HEK293 (cell line): Measurements from ENCODE around the gene ALG10.
A peak's percentile ranks its signal among the peaks of the same experiment; 100 is the strongest.

ENCODE experiments used
- ZNF561 ChIP-seq: fragments of 450-650 bp; IDR thresholded peaks from 2 replicates; pipeline ENCODE4 v1.5.1; 2018; ENCODE audit warnings: missing biosample characterization, missing genetic modification characterization, borderline replicate concordance
- TF ChIP-seq, protein P1 (sequence below): fragments of 450-650 bp; formaldehyde crosslinking; IDR thresholded peaks from 2 replicates; pipeline ENCODE4 v1.5.1; 2016; ENCODE audit warnings: missing biosample characterization, missing genetic modification characterization

DNA sequence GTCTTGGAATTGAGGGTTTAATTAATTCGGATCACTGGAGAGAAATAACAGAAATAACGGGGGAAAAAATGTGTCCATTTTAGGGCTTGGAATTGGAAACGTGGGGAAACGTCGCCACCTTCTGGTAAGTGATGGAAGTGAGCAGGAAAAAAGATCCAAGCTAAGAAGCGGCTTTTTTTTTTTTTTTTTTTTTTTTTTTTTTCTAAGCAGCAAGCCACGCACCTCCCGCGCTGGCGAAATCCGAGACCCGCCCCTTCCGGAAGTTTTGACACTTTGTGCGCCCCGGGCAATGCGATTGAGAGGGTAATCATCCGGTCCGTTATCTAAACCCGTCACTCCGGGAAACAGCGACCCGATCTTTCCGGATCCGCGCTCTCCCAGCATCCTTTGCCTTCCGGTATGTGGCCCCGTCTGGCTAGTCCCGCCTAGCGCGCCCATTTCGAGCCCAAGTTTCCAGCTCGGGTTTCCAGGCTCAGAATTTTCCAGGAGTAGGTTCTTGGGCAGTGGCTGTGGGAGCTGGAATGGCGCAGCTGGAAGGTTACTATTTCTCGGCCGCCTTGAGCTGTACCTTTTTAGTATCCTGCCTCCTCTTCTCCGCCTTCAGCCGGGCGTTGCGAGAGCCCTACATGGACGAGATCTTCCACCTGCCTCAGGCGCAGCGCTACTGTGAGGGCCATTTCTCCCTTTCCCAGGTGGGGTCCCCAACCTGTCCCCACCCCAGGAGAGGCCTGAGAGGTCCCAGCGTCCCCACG, at the start of gene ALG10:
- TF ChIP-seq, protein P1, sequence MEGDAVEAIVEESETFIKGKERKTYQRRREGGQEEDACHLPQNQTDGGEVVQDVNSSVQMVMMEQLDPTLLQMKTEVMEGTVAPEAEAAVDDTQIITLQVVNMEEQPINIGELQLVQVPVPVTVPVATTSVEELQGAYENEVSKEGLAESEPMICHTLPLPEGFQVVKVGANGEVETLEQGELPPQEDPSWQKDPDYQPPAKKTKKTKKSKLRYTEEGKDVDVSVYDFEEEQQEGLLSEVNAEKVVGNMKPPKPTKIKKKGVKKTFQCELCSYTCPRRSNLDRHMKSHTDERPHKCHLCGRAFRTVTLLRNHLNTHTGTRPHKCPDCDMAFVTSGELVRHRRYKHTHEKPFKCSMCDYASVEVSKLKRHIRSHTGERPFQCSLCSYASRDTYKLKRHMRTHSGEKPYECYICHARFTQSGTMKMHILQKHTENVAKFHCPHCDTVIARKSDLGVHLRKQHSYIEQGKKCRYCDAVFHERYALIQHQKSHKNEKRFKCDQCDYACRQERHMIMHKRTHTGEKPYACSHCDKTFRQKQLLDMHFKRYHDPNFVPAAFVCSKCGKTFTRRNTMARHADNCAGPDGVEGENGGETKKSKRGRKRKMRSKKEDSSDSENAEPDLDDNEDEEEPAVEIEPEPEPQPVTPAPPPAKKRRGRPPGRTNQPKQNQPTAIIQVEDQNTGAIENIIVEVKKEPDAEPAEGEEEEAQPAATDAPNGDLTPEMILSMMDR (tag by site-specific recombination), result peak; percentile 34; the same call in 1 of the 2 replicates
- no peak for TF ChIP-seq ZNF561 (tag by site-specific recombination)
